Adipocyte (in vitro differentiated cells): ENCODE results near the gene ELANE.
A peak's percentile ranks its signal among the peaks of the same experiment; 100 is the strongest.
"Not testable (repeated sequence)": the region's sequence is repeated elsewhere in the genome, so short reads cannot be mapped to it uniquely, and the experiment has no call there.

ENCODE experiments used
- DNase-seq: peaks from one replicate; pipeline ENCODE4 v3.0.0-alpha.2; 2015; ENCODE audit warnings: low read depth
- H3K27me3 ChIP-seq: replicated peaks from 2 replicates; pipeline ENCODE4 v1.7.0; 2013; ENCODE audit warnings: mild to moderate bottlenecking, low read length, moderate library complexity; ENCODE audit not compliant: control insufficient read depth, insufficient read depth
- H3K36me3 ChIP-seq: 2 replicates; pipeline ENCODE4 v1.7.0; 2013; ENCODE audit warnings: low read length, mild to moderate bottlenecking, moderate library complexity; ENCODE audit not compliant: control insufficient read depth, insufficient read depth, severe bottlenecking
- H3K4me1 ChIP-seq: 2 replicates; pipeline ENCODE4 v1.7.0; 2013; ENCODE audit warnings: mild to moderate bottlenecking, low read length, moderate library complexity; ENCODE audit not compliant: control insufficient read depth, insufficient read depth
- H3K4me3 ChIP-seq: 2 replicates; pipeline ENCODE4 v1.7.0; 2013; ENCODE audit warnings: mild to moderate bottlenecking, low read length, moderate library complexity
- H3K9ac ChIP-seq: 2 replicates; pipeline ENCODE4 v1.7.0; 2013; ENCODE audit warnings: mild to moderate bottlenecking, low read length, moderate library complexity
- H3K9me3 ChIP-seq: 2 replicates; pipeline ENCODE4 v1.7.0; 2013; ENCODE audit warnings: mild to moderate bottlenecking, low read length, moderate library complexity; ENCODE audit not compliant: control insufficient read depth

ELANE gene

DNA sequence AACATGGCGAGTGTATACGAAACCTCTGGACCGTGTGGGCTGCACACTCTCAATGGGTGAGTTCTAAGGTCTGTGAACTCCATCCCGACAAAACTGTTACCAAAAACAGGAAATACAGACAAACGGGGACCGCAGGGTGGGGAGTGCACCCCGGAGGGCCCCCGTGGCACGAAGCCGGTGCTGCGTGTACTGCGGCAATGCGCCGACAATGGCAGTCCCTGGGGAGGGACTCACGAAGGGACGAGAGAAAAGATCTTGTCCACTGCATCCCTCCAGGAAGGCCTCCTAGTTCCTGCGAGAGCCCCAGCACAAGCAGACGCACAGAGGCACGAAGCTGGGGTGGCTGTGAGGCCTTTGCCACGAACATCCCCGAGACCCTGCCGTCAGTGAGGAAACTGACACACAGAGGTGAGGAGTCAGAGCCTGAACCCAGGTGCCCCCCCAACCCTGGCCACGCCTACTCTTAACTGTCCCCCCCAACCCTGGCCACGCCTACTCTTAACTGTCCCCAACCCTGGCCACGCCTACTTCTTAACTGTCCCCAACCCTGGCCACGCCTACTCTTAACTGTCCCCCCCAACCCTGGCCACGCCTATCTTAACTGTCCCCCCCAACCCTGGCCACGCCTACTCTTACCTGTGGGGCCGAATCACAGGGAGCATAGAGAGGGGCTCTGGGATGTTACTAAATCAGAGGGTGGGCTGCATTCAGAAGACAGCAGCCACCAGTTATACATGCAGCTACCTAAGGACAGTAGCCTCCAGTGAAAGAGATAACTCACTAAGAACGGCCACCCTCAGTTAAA is 36.7 kb downstream of the ELANE start:
- no peak overlapping the region for H3K9ac ChIP-seq
- no peaks in the 10 kb centered on the region for H3K9me3 ChIP-seq
- no peaks in the 10 kb centered on the region for H3K4me1 ChIP-seq
- no peak overlapping the region for H3K4me3 ChIP-seq
- H3K27me3 ChIP-seq: no peaks in the 10 kb centered on the region
- H3K36me3 ChIP-seq: peaks cover 35% of the 10 kb centered on the region
- no peak for DNase-seq

- H3K4me3 ChIP-seq: no peak overlapping the region
- H3K9me3 ChIP-seq: no peaks in the 10 kb centered on the region
- no peaks in the 10 kb centered on the region for H3K4me1 ChIP-seq
- no peak for DNase-seq
- H3K27me3 ChIP-seq: no peaks in the 10 kb centered on the region
- no peak overlapping the region for H3K9ac ChIP-seq
- peaks cover 30% of the 10 kb centered on the region for H3K36me3 ChIP-seq
Measured at GRCh38 chr19:889662-890295, 37.7 kb downstream of the ELANE start.

DNA sequence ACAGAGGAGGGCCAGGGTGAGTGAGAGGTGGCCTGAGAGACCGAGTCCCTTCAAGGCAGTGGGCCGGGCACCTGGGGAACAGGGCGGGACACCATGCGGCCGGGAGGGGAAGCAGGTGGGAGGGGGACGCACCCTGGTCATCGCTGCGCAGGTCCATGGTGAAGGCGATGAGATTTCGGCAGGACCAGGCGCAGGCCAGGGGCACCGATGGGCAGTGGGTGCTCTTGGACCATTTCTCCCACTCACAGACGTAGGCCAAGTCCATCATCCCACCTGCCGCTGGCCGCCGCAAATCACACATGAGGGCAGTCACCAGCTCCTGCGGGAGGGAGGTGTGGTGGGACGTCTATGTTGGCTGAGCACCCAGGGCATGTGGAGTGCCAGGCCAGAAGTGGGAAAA is 38.7 kb downstream of the ELANE start:
- H3K4me1 ChIP-seq: no peaks in the 10 kb centered on the region
- no peak overlapping the region for H3K9ac ChIP-seq
- no peaks in the 10 kb centered on the region for H3K27me3 ChIP-seq
- peaks cover 25% of the 10 kb centered on the region for H3K36me3 ChIP-seq
- no peak for DNase-seq
- H3K9me3 ChIP-seq: no peaks in the 10 kb centered on the region
- no peak overlapping the region for H3K4me3 ChIP-seq

DNA sequence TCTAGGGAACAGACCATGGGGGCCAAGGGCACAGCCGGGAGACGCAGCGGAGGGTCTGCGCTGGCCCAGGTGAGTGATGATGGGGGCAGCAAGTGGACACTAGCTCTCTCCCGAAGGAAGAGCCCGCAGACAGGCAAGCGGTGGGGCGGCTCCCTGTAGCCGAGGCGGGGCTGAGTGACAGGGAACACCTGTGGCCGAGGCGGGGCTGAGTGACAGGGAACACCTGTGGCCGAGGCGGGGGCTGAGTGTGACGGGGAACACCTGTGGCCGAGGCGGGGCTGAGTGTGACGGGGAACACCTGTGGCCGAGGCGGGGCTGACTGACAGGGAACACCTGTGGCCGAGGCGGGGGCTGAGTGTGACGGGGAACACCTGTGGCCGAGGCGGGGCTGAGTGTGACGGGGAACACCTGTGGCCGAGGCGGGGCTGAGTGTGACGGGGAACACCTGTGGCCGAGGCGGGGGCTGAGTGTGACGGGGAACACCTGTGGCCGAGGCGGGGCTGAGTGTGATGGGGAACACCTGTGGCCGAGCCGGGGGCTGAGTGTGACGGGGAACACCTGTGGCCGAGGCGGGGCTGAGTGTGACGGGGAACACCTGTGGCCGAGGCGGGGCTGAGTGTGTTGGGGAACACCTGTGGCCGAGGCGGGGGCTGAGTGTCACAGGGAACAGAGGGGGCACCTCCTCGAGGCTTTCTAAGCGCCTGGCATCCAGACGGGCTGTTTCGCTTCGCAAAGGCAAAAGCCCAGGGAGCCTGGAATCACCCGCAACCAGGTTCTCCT is 39.5 kb downstream of the ELANE start:
- peaks cover 17% of the 10 kb centered on the region for H3K36me3 ChIP-seq
- peak overlapping the region; percentile 89 for H3K4me3 ChIP-seq
- not testable (repeated sequence) for H3K27me3 ChIP-seq, DNase-seq, H3K4me1 ChIP-seq, H3K9me3 ChIP-seq
- H3K9ac ChIP-seq: peak overlapping the region; percentile 87

DNA sequence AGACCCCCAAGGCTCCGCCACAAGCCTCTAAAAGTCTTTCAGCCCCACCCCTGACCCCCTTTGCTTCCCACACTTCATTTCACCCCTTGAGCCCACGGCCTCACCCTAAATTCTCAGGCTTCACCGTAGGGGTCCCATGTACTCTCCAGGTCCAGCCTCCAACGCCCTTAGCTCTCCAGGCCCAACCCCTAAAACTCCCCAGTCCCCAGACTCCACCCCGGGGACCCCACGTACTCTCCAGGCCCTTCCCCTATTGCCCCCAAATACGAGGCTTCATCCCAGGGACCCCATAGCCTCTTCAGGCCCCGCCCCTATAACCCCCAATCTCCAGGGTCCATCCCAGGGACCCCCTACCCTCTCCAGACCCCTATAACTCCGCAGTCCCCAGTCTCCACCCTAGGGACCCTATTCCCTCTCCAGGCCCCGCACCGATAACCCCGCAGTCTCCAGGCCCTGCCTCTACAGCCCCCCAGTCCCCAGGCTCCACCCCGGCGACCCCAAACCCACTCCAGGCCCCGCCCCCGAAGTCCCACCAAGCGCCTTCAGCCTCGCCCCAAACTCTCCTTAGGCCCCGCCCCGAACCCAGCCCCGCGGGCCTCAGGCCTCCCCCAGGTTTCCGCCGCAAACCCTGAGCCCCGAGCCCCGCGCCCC is 40.3 kb downstream of the ELANE start:
- peak overlapping the region; percentile 87 for H3K9ac ChIP-seq
- peak; percentile 30 for DNase-seq
- H3K36me3 ChIP-seq: peaks cover 13% of the 10 kb centered on the region
- H3K4me3 ChIP-seq: peak overlapping the region; percentile 89
- no peaks in the 10 kb centered on the region for H3K9me3 ChIP-seq
- no peaks in the 10 kb centered on the region for H3K27me3 ChIP-seq
- no peaks in the 10 kb centered on the region for H3K4me1 ChIP-seq

GRCh38 chr19:892894-893689 is 41.0 kb downstream of the ELANE start, which contains the start of the genes MED16 and RNU6-9:
MED16 (minus strand) TSS chr19:893187; CDS start chr19:891131, 2,056 bp downstream.
RNU6-9 (plus strand) TSS chr19:893484.
- DNase-seq: peak; percentile 98
- H3K27me3 ChIP-seq: no peaks in the 10 kb centered on the region
- no peaks in the 10 kb centered on the region for H3K9me3 ChIP-seq
- peak within 1 kb of the TSS; percentile 87 for H3K9ac ChIP-seq
- H3K4me1 ChIP-seq: no peaks in the 10 kb centered on the region
- H3K4me3 ChIP-seq: peak within 1 kb of the TSS; percentile 89
- peaks cover 13% of the 10 kb centered on the region for H3K36me3 ChIP-seq

DNA sequence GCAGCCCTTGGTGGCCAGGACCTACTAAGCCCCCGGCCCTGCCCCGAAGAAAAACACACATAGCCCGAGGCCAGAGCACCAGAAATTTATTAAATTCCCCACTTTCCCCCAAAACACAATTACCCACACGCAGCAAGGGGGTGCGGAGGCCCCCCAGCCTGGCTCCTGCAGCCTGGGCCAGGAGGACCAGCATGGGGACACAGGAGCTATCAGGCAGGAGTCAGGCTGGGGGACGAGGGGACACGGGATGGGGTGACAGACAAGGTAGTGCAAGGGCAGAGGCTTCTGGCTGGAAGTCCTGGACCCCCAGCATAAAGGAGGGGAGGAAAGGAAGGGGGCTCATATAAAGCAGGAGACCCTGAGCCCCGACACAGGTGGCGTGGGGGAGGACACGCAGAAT is 44.3 kb downstream of the ELANE start:
- Histone ChIP-seq H3K36me3 (no peaks in the 10 kb centered on the region), H3K9ac (no peak overlapping the region), H3K4me1 (no peaks in the 10 kb centered on the region), H3K27me3 (no peaks in the 10 kb centered on the region), H3K9me3 (no peaks in the 10 kb centered on the region), H3K4me3 (no peak overlapping the region)
- DNase-seq: no peak

DNA sequence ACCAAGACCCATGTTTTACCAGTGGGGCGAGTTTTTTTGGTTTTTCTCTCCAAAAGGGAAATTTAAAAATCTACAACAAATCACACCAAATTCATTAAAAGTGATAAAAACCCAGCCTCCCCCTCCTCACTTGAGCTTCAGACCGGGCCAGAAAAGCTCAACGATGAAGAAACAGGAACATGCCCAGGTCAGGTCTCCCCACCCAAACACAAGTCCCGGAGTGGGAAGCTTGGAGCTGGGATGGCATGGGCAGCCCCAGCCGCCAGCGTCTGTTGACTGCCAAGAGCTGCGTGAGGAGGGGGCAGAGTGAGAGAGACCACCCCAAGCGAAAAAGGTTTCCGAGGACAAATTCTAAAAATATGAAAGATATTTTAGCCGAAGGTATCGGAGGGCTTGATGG is 44.9 kb downstream of the ELANE start:
- no peak for DNase-seq
- Histone ChIP-seq H3K9ac (no peak overlapping the region), H3K4me3 (no peak overlapping the region), H3K36me3 (no peaks in the 10 kb centered on the region), H3K4me1 (no peaks in the 10 kb centered on the region), H3K27me3 (no peaks in the 10 kb centered on the region), H3K9me3 (no peaks in the 10 kb centered on the region)

DNA sequence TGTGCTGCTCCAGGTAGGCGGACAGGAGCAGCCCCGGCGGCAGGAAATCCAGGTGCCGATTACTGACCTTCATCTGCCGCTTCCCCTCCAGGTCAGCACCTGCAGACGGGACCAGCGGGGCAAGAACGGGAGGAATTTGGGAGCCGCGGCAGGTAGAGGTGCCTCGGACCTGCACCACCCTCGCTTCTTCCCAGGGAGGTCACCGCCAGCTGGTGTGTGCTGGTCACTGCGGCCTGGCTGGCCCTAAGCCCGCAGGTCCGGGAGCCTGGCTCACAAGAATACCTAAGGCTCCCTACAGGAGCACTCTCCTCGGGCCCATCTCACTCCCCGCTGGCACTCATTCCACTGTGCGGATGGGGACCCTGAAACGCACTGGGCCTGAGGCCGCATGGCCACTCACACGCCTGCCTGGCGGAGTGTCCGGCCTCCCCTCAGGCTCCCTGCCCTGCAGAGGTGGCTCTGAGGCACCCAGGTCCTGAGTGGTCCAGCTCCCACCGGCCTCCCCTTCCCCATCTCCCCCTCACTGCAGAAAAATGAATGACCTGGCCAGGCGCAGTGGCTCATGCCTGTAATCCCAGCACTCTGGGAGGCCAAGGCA is 45.4 kb downstream of the ELANE start:
- Histone ChIP-seq H3K9ac (no peak overlapping the region), H3K4me1 (no peaks in the 10 kb centered on the region), H3K4me3 (no peak overlapping the region), H3K9me3 (no peaks in the 10 kb centered on the region), H3K36me3 (no peaks in the 10 kb centered on the region), H3K27me3 (no peaks in the 10 kb centered on the region)
- DNase-seq: no peak

DNA sequence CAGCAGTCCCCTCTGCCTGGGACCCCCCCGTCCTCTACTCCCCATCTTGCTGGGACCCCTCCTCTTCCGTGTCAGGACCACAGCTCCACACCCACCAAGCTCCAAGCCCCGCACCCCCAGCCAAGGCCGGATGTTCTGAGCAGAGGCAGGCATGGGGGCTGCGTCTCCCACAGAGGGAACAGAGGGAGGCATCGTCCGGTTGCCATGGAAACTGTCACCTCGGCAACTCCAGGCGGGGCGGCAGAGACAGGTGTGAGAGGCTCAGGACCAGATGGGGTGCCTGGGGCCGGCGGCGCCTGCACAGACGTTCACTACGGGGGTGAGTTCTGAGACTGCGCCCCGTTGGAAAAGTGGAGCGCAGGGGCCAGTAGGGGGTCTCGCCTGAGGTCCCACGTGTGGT is 46.6 kb downstream of the ELANE start:
- Histone ChIP-seq H3K27me3 (no peaks in the 10 kb centered on the region), H3K9ac (no peak overlapping the region), H3K4me1 (no peaks in the 10 kb centered on the region), H3K9me3 (no peaks in the 10 kb centered on the region), H3K4me3 (no peak overlapping the region), H3K36me3 (no peaks in the 10 kb centered on the region)
- DNase-seq: no peak
